ENCODE measurements around the gene NANS.
A peak's percentile ranks its signal among the peaks of the same experiment; 100 is the strongest.
"Not testable (repeated sequence)": the region's sequence is repeated elsewhere in the genome, so short reads cannot be mapped to it uniquely, and the experiment has no call there.

NANS gene, protein sequence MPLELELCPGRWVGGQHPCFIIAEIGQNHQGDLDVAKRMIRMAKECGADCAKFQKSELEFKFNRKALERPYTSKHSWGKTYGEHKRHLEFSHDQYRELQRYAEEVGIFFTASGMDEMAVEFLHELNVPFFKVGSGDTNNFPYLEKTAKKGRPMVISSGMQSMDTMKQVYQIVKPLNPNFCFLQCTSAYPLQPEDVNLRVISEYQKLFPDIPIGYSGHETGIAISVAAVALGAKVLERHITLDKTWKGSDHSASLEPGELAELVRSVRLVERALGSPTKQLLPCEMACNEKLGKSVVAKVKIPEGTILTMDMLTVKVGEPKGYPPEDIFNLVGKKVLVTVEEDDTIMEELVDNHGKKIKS

GRCh38 chr9:98056269-98057137, at the start of gene NANS:
Gene NANS, plus strand, starts transcription at chr9:98056732. Its CDS starts 77 bp downstream, at chr9:98056809.
- FAIRE-seq (peak; percentile 60), DNase-seq (ENCODE audit: low spot score) (peak; percentile 97)

DNA sequence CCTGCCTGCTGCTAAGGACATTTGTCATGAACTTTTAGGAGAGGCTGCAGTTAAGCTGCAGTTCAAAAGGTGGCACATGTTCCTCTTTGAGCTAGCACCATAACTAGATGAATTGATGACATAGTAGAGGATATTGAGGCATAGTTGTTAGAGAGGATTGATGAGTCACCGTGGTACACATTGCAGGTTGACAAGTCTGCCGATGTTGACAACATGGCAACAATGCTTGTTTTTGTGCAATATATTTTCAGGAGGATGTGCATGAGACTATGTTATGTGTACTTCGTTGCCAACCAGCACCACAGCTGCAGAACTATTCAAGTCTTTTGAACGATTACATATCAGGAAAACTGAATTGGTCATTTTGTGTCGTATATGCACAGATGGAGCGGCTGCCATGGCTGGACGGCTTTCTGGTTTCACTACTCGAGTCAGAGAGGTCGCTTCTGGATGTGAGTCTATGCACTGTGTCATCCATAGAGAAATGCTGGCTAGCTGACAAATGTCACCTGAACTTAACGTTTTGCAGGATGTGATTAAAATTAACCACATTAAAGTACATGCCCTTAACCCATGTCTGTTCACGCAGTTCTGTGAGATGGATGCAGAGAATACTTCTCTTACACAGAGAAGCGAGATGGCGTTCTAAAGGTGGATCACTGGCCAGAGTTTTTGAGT, 49.1 kb upstream of the NANS start:
- DNase-seq (ENCODE audit: low spot score) (no peak), FAIRE-seq (no peak)

DNA sequence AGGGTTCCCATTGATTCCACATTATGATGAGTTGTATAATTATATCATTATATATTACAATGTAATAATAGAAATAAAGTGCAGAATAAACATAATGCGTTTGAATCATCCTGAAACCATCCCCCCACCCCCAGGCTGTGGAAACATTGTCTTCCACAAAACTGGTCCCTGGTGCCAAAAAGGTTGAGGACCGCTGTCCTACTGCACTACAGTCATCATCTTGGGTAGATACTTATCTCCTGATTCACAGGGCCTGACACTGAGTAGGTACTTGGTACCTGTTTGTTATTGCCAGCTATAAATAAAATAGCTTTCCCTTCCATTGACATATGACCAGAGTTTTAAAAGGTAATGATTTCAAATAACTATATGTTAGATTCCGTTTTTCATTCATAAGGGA, 47.8 kb upstream of the NANS start:
- no peak for DNase-seq (ENCODE audit: low spot score)
- no peak for FAIRE-seq

GRCh38 chr9:98009437-98009836, 47.1 kb upstream of the NANS start:
- no peak for FAIRE-seq
- no peak for DNase-seq (ENCODE audit: low spot score)

DNA sequence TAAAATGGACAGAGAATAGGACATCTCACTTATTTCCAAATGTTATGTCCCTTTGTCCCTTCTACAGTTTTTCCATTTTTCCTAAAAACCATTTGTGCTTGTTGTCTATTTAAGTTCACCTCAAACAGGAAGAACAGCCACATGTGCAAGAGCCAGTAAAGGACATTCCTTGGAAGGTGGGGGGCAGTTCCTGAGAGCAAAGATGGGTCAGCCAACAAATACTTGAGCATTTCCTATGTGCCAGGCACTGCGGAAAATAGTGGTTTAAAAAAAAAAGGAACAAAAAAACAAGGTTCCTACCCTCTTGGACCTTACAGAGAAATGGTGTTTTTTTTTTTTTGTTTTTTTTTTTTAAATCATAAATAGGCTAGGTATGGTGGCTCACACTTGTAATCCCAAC, 46.6 kb upstream of the NANS start:
- DNase-seq (ENCODE audit: low spot score) (no peak), FAIRE-seq (no peak)

DNA sequence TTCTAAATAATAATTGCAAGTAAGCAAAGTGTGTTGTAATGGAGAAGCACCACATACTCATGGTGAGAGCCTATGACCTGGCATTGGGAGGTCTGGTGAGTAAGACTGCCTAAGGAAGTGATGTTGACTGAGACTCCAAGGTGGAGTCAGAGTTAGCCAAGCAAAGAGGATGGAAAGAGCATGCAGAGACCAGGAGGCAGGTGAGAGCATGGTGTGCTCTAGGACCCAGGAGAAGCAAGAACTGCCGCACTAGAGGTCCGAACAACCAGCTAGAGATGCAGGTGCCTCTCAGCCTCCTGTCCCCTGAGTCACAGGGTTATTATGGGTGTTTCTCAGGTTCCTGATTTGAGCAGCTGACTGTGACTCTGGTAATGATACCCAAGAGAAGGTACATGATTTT, 46.1 kb upstream of the NANS start:
- DNase-seq (ENCODE audit: low spot score): peak; percentile 65
- no peak for FAIRE-seq

DNA sequence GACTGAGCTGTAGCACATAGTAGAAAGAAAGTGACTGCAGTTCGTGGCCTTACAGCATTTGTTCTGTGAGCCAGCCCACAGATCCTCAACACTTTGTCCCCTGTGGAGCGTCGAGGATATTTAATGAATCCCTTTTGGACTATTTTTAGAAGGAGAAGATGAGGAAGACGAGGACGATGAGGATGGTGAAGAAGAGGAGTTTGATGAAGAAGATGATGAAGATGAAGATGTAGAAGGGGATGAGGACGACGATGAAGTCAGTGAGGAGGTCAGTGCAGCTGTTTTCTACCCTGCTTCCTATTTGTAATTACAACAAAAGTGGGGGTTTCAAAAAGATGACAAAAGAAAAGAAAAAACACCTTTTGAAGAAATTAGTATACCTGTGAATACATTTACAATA, 45.4 kb upstream of the NANS start:
- FAIRE-seq (no peak), DNase-seq (ENCODE audit: low spot score) (no peak)

DNA sequence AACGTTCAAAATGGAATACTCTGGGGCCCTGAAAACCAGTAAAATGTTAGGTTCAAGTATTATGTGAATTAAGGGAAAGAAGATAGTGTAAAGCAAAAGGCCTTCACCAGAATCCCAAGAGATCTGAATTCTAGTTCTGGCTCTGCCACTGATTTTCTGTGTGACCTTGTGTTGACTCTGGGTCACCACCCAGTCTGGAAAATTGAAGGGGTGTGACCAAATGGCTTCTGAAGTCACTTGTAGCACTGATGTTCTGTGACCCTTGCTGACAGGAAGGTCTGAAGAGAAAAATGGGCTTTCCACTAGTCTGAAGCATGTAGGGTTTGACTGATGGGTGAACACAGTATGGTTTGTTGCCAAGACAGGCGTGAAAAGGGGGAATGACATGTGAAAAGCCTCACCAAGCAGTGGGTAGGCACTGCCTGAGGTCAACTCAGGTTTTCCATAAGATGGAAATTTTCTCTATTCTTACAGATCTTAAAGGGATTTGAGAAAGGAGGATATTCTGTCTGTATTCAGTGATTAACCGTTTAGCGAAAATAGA, 40.3 kb upstream of the NANS start:
- FAIRE-seq: no peak
- no peak for DNase-seq (ENCODE audit: low spot score)

DNA sequence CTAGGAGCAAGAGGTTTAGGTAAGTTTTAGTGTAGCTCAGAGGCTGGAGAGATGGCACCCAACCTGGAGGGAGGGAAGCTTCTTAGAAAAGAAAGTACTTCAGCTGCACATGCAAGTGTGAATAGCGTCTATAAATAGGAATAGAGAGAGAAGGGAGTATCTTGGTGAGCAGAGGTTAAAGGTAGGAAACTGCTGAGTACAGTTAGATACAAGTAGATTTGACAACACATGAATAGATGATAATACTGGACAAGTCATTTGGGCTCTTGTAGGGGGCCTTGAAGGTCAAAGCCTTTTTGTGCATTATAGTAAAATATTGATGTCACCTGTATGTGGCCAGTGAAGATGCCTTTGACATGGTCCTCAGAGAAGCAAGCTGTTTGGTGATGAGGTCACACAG, 39.2 kb upstream of the NANS start:
- FAIRE-seq: no peak
- no peak for DNase-seq (ENCODE audit: low spot score)

DNA sequence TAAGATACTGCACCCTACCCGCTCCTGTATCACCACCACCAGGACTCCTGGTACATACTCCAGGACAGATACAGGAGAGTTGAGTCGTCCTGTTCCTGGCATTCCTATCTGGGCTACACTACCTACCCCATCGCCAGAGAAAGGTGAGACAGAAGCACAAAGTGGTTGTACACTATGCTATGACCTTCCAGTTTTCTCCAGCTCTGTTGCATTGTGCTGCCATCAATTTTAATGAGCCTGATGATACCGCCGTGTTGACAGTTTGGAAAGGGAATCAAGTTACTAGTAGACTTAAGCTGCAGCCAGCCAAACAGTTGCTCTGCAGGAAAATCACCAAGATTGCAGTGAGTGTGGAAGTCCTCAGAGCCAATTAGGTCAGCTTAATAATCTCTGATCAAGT, 38.2 kb upstream of the NANS start:
- DNase-seq (ENCODE audit: low spot score): no peak
- no peak for FAIRE-seq

DNA sequence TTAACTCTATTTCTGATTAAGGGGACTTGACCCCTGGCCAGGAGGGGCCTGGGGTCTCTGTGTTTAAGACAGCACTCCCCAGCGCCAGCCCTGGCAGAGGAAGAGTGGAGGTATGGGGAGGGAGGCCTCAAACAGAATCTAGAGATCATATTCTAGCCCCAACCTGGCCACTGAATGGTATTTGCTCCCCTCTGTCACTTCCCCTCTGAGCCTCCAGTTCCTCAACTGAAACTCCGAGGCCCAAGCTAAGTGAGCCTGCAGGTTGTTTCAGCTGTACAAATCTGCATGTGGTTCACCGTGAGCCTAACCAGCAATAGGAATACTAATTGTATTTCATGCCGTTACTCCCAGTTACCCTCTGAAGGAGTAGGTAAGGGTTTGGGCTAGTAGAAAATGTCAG, 37.4 kb upstream of the NANS start:
- FAIRE-seq (no peak), DNase-seq (ENCODE audit: low spot score) (no peak)

GRCh38 chr9:98019869-98020268, 36.7 kb upstream of the NANS start:
- not testable (repeated sequence) for DNase-seq (ENCODE audit: low spot score)

DNA sequence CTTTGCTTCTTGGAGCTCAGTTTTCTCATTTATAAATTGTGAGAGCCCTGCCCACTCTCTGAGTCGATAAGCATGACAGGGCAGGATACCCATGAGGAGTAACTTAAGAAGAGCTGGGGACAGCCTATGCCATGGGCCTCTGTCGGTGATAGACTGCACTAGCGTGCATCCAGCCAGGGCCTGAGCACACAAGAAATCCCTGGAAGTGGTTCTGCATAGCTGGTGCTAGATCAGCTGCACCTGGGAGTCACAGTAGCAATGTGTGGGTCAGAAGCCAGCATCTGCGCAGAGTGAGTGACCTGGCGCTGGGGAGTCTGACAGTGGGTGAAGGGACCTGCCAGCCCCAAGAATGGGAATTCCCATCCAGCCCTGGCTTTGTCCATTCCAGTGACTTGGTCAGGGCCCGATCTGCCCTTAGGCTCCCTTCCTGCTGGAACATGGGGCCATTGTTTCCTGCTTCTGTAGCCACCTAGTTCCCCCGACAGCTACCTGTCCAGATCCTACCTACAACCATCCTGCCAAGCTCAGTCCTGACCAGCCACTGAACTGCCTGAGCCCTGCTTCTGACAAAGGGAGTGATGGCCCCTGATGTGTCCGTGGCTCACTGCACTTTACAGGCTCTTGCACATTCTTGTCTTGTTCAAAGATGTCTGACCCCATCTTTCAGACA, 35.9 kb upstream of the NANS start:
- FAIRE-seq (no peak), DNase-seq (ENCODE audit: low spot score) (no peak)

More at GRCh38 chr9:98019869-98020268, 36.7 kb upstream of the NANS start:
- FAIRE-seq: not testable (repeated sequence)

- FAIRE-seq (no peak), DNase-seq (ENCODE audit: low spot score) (no peak)
Measured at GRCh38 chr9:98021306-98022040, 35.1 kb upstream of the NANS start.

DNA sequence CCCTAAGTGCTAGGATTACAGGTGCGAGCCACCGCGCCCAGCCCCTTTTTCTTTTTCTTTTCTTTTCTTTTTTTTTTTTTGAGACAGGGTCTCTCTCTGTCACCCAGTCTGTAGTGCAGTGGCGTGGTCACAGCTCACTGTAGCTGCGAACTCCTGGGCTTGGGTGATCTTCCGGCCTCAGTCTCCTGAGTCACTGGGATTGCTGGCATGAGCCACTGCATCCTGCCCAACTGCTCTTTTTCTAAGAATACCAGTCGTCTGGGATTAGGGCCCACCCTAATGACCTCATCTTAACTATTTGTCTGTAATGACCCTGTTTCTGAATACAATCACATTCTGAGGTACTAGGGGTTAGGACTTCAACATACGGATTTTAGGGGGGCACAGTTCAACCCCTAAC, 34.1 kb upstream of the NANS start:
- peak; percentile 48 for DNase-seq (ENCODE audit: low spot score)
- no peak for FAIRE-seq

DNA sequence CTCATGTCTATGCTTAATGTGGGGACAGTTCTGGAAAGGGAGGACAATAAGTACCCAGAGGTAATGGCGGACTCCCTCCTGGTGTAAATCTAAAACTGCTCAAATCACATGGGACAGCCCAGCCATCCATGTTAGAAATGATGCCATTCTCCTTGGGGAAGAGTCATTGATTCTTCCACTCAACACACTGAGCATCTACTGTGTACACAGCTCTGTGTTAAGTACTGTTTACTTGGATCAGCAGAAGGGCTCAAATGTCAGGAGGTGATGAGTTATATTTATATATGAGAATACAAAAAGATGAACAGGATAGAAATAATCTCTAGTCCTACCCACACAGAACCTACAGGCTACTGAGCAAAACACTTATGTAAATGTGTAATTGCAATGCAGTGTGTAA, 31.8 kb upstream of the NANS start:
- FAIRE-seq (no peak), DNase-seq (ENCODE audit: low spot score) (no peak)

DNA sequence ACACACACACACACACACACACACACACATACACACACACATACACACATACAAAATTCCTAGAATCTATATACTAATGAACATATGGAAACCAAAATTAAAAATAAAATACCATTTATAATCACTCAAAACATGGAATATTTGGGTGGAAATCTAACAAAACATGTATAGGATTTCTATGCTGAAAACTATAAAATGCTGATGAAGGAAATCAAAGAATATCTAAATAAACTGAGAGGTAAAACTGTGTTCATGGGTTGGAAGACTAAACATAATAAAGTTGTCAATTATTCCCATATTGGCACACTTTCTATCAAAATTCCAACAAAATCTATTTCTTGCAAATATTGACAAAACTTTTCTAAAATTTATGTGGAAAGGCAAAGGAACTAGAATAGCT, 25.4 kb upstream of the NANS start:
- FAIRE-seq (no peak), DNase-seq (ENCODE audit: low spot score) (no peak)

DNA sequence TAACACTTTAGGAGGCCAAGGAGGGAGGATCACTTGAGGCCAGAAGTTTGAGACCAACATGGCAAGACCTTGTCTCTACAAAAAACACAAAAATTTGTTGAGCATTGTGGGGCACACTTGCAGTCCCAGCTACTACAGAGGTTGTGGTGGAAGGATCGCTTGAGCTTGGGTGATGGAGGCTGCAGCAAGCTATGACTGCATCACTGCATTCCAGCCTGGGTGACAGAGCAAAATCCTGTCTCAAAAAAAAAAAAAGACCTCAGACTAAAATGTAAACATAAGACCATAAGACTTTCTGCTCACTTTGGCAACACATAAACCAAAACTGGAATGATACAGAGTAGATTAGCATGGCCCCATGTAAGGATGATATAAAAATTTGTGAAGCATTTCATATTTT, 24.6 kb upstream of the NANS start:
- FAIRE-seq: no peak

GRCh38 chr9:98034593-98035546, 21.7 kb upstream of the NANS start:
- FAIRE-seq (no peak), DNase-seq (ENCODE audit: low spot score) (peak; percentile 25)

More for the DNA sequence above, 24.6 kb upstream of the NANS start:
- DNase-seq (ENCODE audit: low spot score): no peak

Data from RCC 7860 (cell line).